Measurements from ENCODE around the gene STK10. TPM values are rescaled to one million over a fixed set of nuclear protein-coding genes. Genes with fewer than 3 reads are reported as not detected.

Gene STK10
- total RNA-seq, 1 experiment from 2014 or later = 22.9 TPM

- DNase-seq (ENCODE audit: low read depth, low spot score) = no peak
- no peak for TF ChIP-seq REST (IDR thresholded peaks at IDR 0.05; ENCODE audit: low read depth)
- TF ChIP-seq FOSL1 (IDR thresholded peaks at IDR 0.05; ENCODE audit: low read depth) = no peak
- no peak for TF ChIP-seq ZNF274 (IDR thresholded peaks at IDR 0.05; ENCODE audit: low read depth, low read length)
- no peak for TF ChIP-seq CBX3 (IDR thresholded peaks at IDR 0.05; ENCODE audit: low read depth)
- no peak for TF ChIP-seq RAD21 (IDR thresholded peaks at IDR 0.05; ENCODE audit: low read depth)
- TF ChIP-seq SRF (IDR thresholded peaks at IDR 0.05; ENCODE audit: low read depth) = no peak
- TF ChIP-seq SP1 (IDR thresholded peaks at IDR 0.05; ENCODE audit: low read depth) = no peak
- TF ChIP-seq JUND (IDR thresholded peaks at IDR 0.05) = no peak
- no peak for TF ChIP-seq CEBPB (IDR thresholded peaks at IDR 0.05; ENCODE audit: low read depth)
- TF ChIP-seq ZBTB33 (IDR thresholded peaks at IDR 0.05; ENCODE audit: extremely low read depth, insufficient replicate concordance, low read length) = no peak
- TF ChIP-seq TCF7L2 (IDR thresholded peaks at IDR 0.05; ENCODE audit: borderline replicate concordance, extremely low read depth, insufficient read depth, insufficient read length) = no peak
- no peak for TF ChIP-seq POLR2AphosphoS5 (IDR thresholded peaks at IDR 0.05; ENCODE audit: low read depth, low read length)
- TF ChIP-seq EZH2phosphoT487 (IDR thresholded peaks at IDR 0.05; ENCODE audit: borderline replicate concordance) = no peak
- TF ChIP-seq, protein P1, sequence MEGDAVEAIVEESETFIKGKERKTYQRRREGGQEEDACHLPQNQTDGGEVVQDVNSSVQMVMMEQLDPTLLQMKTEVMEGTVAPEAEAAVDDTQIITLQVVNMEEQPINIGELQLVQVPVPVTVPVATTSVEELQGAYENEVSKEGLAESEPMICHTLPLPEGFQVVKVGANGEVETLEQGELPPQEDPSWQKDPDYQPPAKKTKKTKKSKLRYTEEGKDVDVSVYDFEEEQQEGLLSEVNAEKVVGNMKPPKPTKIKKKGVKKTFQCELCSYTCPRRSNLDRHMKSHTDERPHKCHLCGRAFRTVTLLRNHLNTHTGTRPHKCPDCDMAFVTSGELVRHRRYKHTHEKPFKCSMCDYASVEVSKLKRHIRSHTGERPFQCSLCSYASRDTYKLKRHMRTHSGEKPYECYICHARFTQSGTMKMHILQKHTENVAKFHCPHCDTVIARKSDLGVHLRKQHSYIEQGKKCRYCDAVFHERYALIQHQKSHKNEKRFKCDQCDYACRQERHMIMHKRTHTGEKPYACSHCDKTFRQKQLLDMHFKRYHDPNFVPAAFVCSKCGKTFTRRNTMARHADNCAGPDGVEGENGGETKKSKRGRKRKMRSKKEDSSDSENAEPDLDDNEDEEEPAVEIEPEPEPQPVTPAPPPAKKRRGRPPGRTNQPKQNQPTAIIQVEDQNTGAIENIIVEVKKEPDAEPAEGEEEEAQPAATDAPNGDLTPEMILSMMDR (IDR thresholded peaks at IDR 0.05 in 2 of 3, conservative IDR thresholded peaks at IDR 0.05 in 1 of 3; ENCODE audit: borderline replicate concordance in 1 of 3, insufficient read depth in 1 of 3, low read depth in 2 of 3, low read length in 2 of 3) = no peak
- TF ChIP-seq POLR2A (IDR thresholded peaks at IDR 0.05; ENCODE audit: borderline replicate concordance, extremely low read depth, insufficient read depth, insufficient read length) = no peak
- TF ChIP-seq YY1 (IDR thresholded peaks at IDR 0.05; ENCODE audit: extremely low read depth, insufficient replicate concordance, low read depth, low read length) = no peak
- TF ChIP-seq EZH2 (IDR thresholded peaks at IDR 0.05) = no peak
- TF ChIP-seq, protein P2, sequence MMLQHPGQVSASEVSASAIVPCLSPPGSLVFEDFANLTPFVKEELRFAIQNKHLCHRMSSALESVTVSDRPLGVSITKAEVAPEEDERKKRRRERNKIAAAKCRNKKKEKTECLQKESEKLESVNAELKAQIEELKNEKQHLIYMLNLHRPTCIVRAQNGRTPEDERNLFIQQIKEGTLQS (IDR thresholded peaks at IDR 0.05) = no peak
- no peak for TF ChIP-seq MAX (IDR thresholded peaks at IDR 0.05)
- TF ChIP-seq ELF1 (IDR thresholded peaks at IDR 0.05; ENCODE audit: borderline replicate concordance, low read depth) = no peak
- BruUV-seq (replicated peaks) = no TSS peak
- POLR2A ChIA-PET = no interaction called here
- RAD21 ChIA-PET (ENCODE audit: low non-redundant PET in 1 of 2, low total read pairs in 2 of 2, uncharacterized antibody in 2 of 2, unreplicated experiment in 2 of 2) = interaction anchor here in 1 of 2 experiments (0.7 kb wide), 1 partner anchor 11 kb away, joined by 3 read pairs; no protein-coding TSS in a partner anchor
- Histone ChIP-seq H3K4me1 (ENCODE audit: control insufficient read depth in 1 of 2, insufficient read depth in 2 of 2, low read length in 2 of 2) (peaks cover 25 to 42% of the 10 kb centered on the region in 2 experiments), H4K20me1 (ENCODE audit: insufficient read depth) (no peaks in the 10 kb centered on the region), H3K36me3 (ENCODE audit: control insufficient read depth in 1 of 2, insufficient read depth in 2 of 2, low read length in 2 of 2) (no peaks in the 10 kb centered on the region), H3K4me3 (replicated peaks in 1 of 2; ENCODE audit: low read depth in 1 of 2, low read length in 2 of 2) (peak overlapping the region in 1 of 2 experiments; percentile 50; a peak in 2 of 4 replicates), H3K27me3 (ENCODE audit: insufficient read depth, low read length) (no peaks in the 10 kb centered on the region), H3K9me3 (ENCODE audit: control insufficient read depth in 1 of 2, insufficient read depth in 1 of 2, low read depth in 1 of 2, low read length in 2 of 2) (no peaks in the 10 kb centered on the region), H3K27ac (ENCODE audit: low read depth, low read length) (peak overlapping the region; percentile 13; the same call in 1 of the 2 replicates), H2AFZ (ENCODE audit: low read depth, low read length, poor library complexity, severe bottlenecking) (no peak overlapping the region), H3K9ac (ENCODE audit: low read length) (no peak overlapping the region), H3K4me2 (ENCODE audit: low read length) (peak overlapping the region; percentile 72), H3K79me2 (ENCODE audit: insufficient read depth, low read length) (peaks cover 22% of the 10 kb centered on the region), H3K9me2 (ENCODE audit: insufficient read depth) (no peaks in the 10 kb centered on the region)
- intact Hi-C loops (cut with micrococcal nuclease) = loop anchor here (1.0 kb wide), 1 partner anchor 14 kb away; no protein-coding TSS in a partner anchor
- ATAC-seq = no peak; the same call in 1 of the 2 replicates
- CTCF ChIA-PET = no interaction called here
Measured at GRCh38 chr5:172173564-172174153, 14.4 kb downstream of the STK10 start.
